Endothelial cell of umbilical vein (primary cell): Measurements from ENCODE around the gene AKTIP. TPM values are rescaled to one million over a fixed set of nuclear protein-coding genes. Genes with fewer than 3 reads are reported as not detected.

ENCODE experiments used
- polyA plus RNA-seq, 4 experiments: library from polyadenylated mRNA; depleted of rRNA in 3 of 4; stranded (reverse) in 3 of 4; unstranded in 1 of 4; fragments of >200 nt; gene quantifications; 2 replicates each; pipeline versions ENCODE4 v1.2.1 to v1.2.3, GENCODE V29; 2011 to 2012; ENCODE audit warnings: missing spikeins in 1 of 4
- small RNA-seq: library from RNA; depleted of rRNA; stranded (forward); fragments of <200 nt; gene quantifications from one replicate; pipeline ENCODE3, GENCODE V24; 2012; ENCODE audit warnings: low replicate concordance, low read depth; ENCODE audit not compliant: insufficient read depth, insufficient read length
- total RNA-seq: library from RNA; stranded (reverse); gene quantifications from 2 replicates; pipeline ENCODE4 v1.2.3, GENCODE V29; 2021

The AKTIP gene
- total and polyA plus RNA-seq, 2 donors (not counting 3 experiments of a cell fraction or from before 2014, with no cell fraction given): 25.1 to 32.7 TPM

Small RNA genes lying within 50 kb of the gene (small RNA-seq; reads per million reads assigned to genes)
- gene RNU6-1153P: not detected

Other genes starting within 250 kb of the AKTIP start
- 30.7 and 34.1 TPM in 2 replicates for gene RBL2, start 68.7 kb downstream of the AKTIP start, total RNA-seq
- 21.3 and 22.5 TPM in 2 replicates for gene RBL2, start 68.7 kb downstream of the AKTIP start, polyA plus RNA-seq
- 9.7 and 13.2 TPM in 2 replicates for gene RPGRIP1L, start 200.7 kb upstream of the AKTIP start, total RNA-seq
- 2.3 and 3.2 TPM in 2 replicates for gene RPGRIP1L, start 200.7 kb upstream of the AKTIP start, polyA plus RNA-seq
- 77.8 and 87.1 TPM in 2 replicates for gene FTO, start 200.9 kb upstream of the AKTIP start, total RNA-seq
- gene FTO, start 200.9 kb upstream of the AKTIP start, polyA plus RNA-seq: 41.9 and 48.6 TPM in 2 replicates